ENCODE measurements around the gene ACP4.

ACP4 gene

GRCh38 chr19:50839712-50840655 is 49.8 kb downstream of the ACP4 start:
- Histone ChIP-seq H3K79me2 (ENCODE audit: low read length) (no peaks in the 10 kb centered on the region), H3K4me3 (ENCODE audit: low read length) (no peak overlapping the region), H3K27me3 (ENCODE audit: low read depth, low read length) (peaks cover 37% of the 10 kb centered on the region), H3K4me1 (ENCODE audit: low read length) (peaks cover 5% of the 10 kb centered on the region), H2AFZ (ENCODE audit: low read depth, low read length) (no peak overlapping the region), H3K36me3 (replicated peaks; ENCODE audit: low read depth, low read length) (no peaks in the 10 kb centered on the region), H3K27ac (ENCODE audit: low read length) (no peak overlapping the region), H3K4me2 (ENCODE audit: low read length) (no peak overlapping the region), H4K20me1 (ENCODE audit: insufficient read depth, low read length) (no peaks in the 10 kb centered on the region), H3K9me3 (ENCODE audit: insufficient read depth, low read length) (peaks cover 7% of the 10 kb centered on the region; the same call in 1 of the 2 replicates), H3K9ac (ENCODE audit: low read length) (no peak overlapping the region)
- TF ChIP-seq EZH2phosphoT487 (IDR thresholded peaks at IDR 0.05; ENCODE audit: low read depth) (no peak), CTCF (IDR thresholded peaks at IDR 0.05; ENCODE audit: low read depth, low read length) (no peak)

GRCh38 chr19:50842130-50842529 is 51.9 kb downstream of the ACP4 start:
- Histone ChIP-seq H3K27ac (ENCODE audit: low read length) (no peak overlapping the region), H3K4me3 (ENCODE audit: low read length) (no peak overlapping the region), H4K20me1 (ENCODE audit: insufficient read depth, low read length) (no peaks in the 10 kb centered on the region), H3K27me3 (ENCODE audit: low read depth, low read length) (peaks cover 40% of the 10 kb centered on the region), H3K4me2 (ENCODE audit: low read length) (no peak overlapping the region), H2AFZ (ENCODE audit: low read depth, low read length) (no peak overlapping the region), H3K9me3 (ENCODE audit: insufficient read depth, low read length) (peaks cover 7% of the 10 kb centered on the region), H3K9ac (ENCODE audit: low read length) (no peak overlapping the region), H3K79me2 (ENCODE audit: low read length) (no peaks in the 10 kb centered on the region), H3K36me3 (replicated peaks; ENCODE audit: low read depth, low read length) (no peaks in the 10 kb centered on the region), H3K4me1 (ENCODE audit: low read length) (no peaks in the 10 kb centered on the region)
- TF ChIP-seq CTCF (IDR thresholded peaks at IDR 0.05; ENCODE audit: low read depth, low read length) (no peak), EZH2phosphoT487 (IDR thresholded peaks at IDR 0.05; ENCODE audit: low read depth) (no peak)

- Histone ChIP-seq H3K9ac (ENCODE audit: low read length) (no peak overlapping the region), H3K27me3 (ENCODE audit: low read depth, low read length) (peaks cover 38% of the 10 kb centered on the region), H3K27ac (ENCODE audit: low read length) (no peak overlapping the region)
Measured at GRCh38 chr19:50843205-50843604, 53.0 kb downstream of the ACP4 start.

More at GRCh38 chr19:50843205-50843604, 53.0 kb downstream of the ACP4 start:
- peaks cover 7% of the 10 kb centered on the region for H3K9me3 ChIP-seq (ENCODE audit: insufficient read depth, low read length)
- no peak overlapping the region for H3K4me2 ChIP-seq (ENCODE audit: low read length)
- H3K36me3 ChIP-seq (replicated peaks; ENCODE audit: low read depth, low read length) = no peaks in the 10 kb centered on the region
- no peaks in the 10 kb centered on the region for H3K4me1 ChIP-seq (ENCODE audit: low read length)
- no peak for TF ChIP-seq CTCF (IDR thresholded peaks at IDR 0.05; ENCODE audit: low read depth, low read length)
- TF ChIP-seq EZH2phosphoT487 (IDR thresholded peaks at IDR 0.05; ENCODE audit: low read depth) = no peak
- no peaks in the 10 kb centered on the region for H4K20me1 ChIP-seq (ENCODE audit: insufficient read depth, low read length)
- no peaks in the 10 kb centered on the region for H3K79me2 ChIP-seq (ENCODE audit: low read length)
- H3K4me3 ChIP-seq (ENCODE audit: low read length) = no peak overlapping the region
- H2AFZ ChIP-seq (ENCODE audit: low read depth, low read length) = no peak overlapping the region

All from OCI-LY3 (cell line).